HepG2 (cell line): Measurements from ENCODE around the gene GSTM1. TPM values are rescaled to one million over a fixed set of nuclear protein-coding genes. Genes with fewer than 3 reads are reported as not detected.

ENCODE experiments used
- ATAC-seq: fragments of 200-7000 bp; cut with Tn5 transposase; 3 replicates; pipeline ENCODE4 v1.9.1; 2020; ENCODE audit warnings: mild to moderate bottlenecking, moderate library complexity
- BruUV-seq: library from RNA; stranded (reverse); fragments of 400-500 nt; replicated peaks from 2 replicates; lab custom pipeline; 2021; lab: Mats Ljungman, UMichigan
- CTCF ChIA-PET: fragments of 300-600 bp; formaldehyde crosslinking; extraction: SDS; loops from one replicate; lab custom pipeline; 2021; ENCODE audit warnings: low total read pairs, inconsistent platforms, low intra/inter-chr PET ratio; lab: Yijun Ruan, JAX
- POLR2A ChIA-PET: fragments of 350-600 bp; sonication (Branson Sonifier 250); formaldehyde crosslinking; loops from one replicate; lab custom pipeline; 2020; ENCODE audit warnings: antibody characterized with exemption, inconsistent platforms; lab: Yijun Ruan, JAX
- DNase-seq: peaks from one replicate; pipeline ENCODE4 v3.0.0-alpha.2; 2015; ENCODE audit warnings: low spot score
- FAIRE-seq: peaks from 3 replicates; lab custom pipeline; 2011; peaks lifted over from hg19 to GRCh38; lab: Jason Lieb, UNC
- H2AFZ ChIP-seq: one replicate; pipeline ENCODE4 v1.6.1; 2011; ENCODE audit warnings: low read length, inconsistent platforms
- H3K27ac ChIP-seq: fragments of 300-600 bp; 3 replicates; pipeline ENCODE4 v1.8.0; 2011; ENCODE audit warnings: mixed run types, mild to moderate bottlenecking, mixed read lengths, low read length, inconsistent platforms; ENCODE audit not compliant: insufficient read depth; ENCODE audit errors: extremely low read length
- H3K27me3 ChIP-seq, 2 experiments: fragments of 200-600 bp in 1 of 2; 2 replicates in 1 of 2; 3 replicates in 1 of 2; pipeline versions ENCODE4 v1.6.0 to v1.8.0; 2011; ENCODE audit warnings: low read length in 2 of 2, mild to moderate bottlenecking in 2 of 2, moderate library complexity in 2 of 2, inconsistent platforms in 1 of 2; ENCODE audit not compliant: insufficient read depth in 2 of 2, control insufficient read depth in 1 of 2
- H3K36me3 ChIP-seq, 2 experiments: fragments of 200-600 bp in 1 of 2; replicated peaks in 1 of 2; 2 replicates in 1 of 2; 3 replicates in 1 of 2; pipeline versions ENCODE4 v1.5.1 to v1.8.0; 2011; ENCODE audit warnings: low read length in 2 of 2, inconsistent platforms in 1 of 2; ENCODE audit not compliant: insufficient read depth in 2 of 2, control insufficient read depth in 1 of 2
- H3K4me1 ChIP-seq: 2 replicates; pipeline ENCODE4 v1.5.1; 2012; ENCODE audit warnings: low read length, inconsistent platforms; ENCODE audit not compliant: insufficient read depth
- H3K4me2 ChIP-seq: 2 replicates; pipeline ENCODE4 v1.6.0; 2011; ENCODE audit warnings: low read depth, low read length, inconsistent platforms
- H3K4me3 ChIP-seq, 3 experiments: fragments of 200-600 bp in 1 of 3; sonication (generic), shearing (Covaris generic) in 1 of 3; replicated peaks in 1 of 3; 2 replicates each; pipeline ENCODE4 v1.5.1; 2011 to 2016; ENCODE audit warnings: low read length in 3 of 3, inconsistent platforms in 2 of 3, low read depth in 2 of 3, mild to moderate bottlenecking in 2 of 3, control low read depth in 1 of 3, mixed read lengths in 1 of 3; ENCODE audit not compliant: insufficient read depth in 1 of 3
- H3K79me2 ChIP-seq: one replicate; pipeline ENCODE4 v1.6.1; 2011; ENCODE audit warnings: low read length, inconsistent platforms; ENCODE audit not compliant: insufficient read depth
- H3K9ac ChIP-seq: 2 replicates; pipeline ENCODE4 v1.6.0; 2011; ENCODE audit warnings: mild to moderate bottlenecking, low read depth, low read length, inconsistent platforms; ENCODE audit not compliant: insufficient read depth
- H3K9me3 ChIP-seq: 2 replicates; pipeline ENCODE4 v1.5.1; 2012; ENCODE audit warnings: mild to moderate bottlenecking, low read length
- H4K20me1 ChIP-seq: 2 replicates; pipeline ENCODE4 v1.6.0; 2011; ENCODE audit warnings: inconsistent platforms, mild to moderate bottlenecking, low read length, moderate library complexity; ENCODE audit not compliant: insufficient read depth
- AKNA ChIP-seq: sonication (generic); formaldehyde crosslinking; IDR thresholded peaks from 2 replicates; pipeline ENCODE4 v1.4.0; 2020; ENCODE audit warnings: missing genetic modification reagents, borderline replicate concordance
- CENPX ChIP-seq: sonication (generic); formaldehyde crosslinking; IDR thresholded peaks from 2 replicates; pipeline ENCODE4 v1.9.0; 2021; ENCODE audit warnings: mild to moderate bottlenecking, missing genetic modification reagents, moderate library complexity
- HMG20B ChIP-seq: conservative IDR thresholded peaks from 2 replicates; pipeline ENCODE4 v1.6.1; 2016; ENCODE audit warnings: missing genetic modification reagents, missing compliant biosample characterization
- IRX3 ChIP-seq: sonication (generic); formaldehyde crosslinking; IDR thresholded peaks from 2 replicates; pipeline ENCODE4 v1.8.1; 2023; ENCODE audit warnings: mild to moderate bottlenecking, low read depth, missing genetic modification reagents, borderline replicate concordance
- KDM5B ChIP-seq: sonication (generic); formaldehyde crosslinking; IDR thresholded peaks from 2 replicates; pipeline ENCODE4 v1.4.0; 2020; ENCODE audit warnings: missing genetic modification reagents, mild to moderate bottlenecking, borderline replicate concordance
- PAF1 ChIP-seq: IDR thresholded peaks from 2 replicates; pipeline ENCODE4 v1.6.1; 2016; ENCODE audit warnings: missing genetic modification reagents, missing compliant biosample characterization
- SMAD9 ChIP-seq: sonication (generic); formaldehyde crosslinking; IDR thresholded peaks from 2 replicates; pipeline ENCODE4 v1.5.1; 2020; ENCODE audit warnings: mild to moderate bottlenecking, missing genetic modification reagents
- SNAPC2 ChIP-seq: sonication (generic); formaldehyde crosslinking; IDR thresholded peaks from 2 replicates; pipeline ENCODE4 v1.8.1; 2022; ENCODE audit warnings: mild to moderate bottlenecking, missing genetic modification reagents
- UBTF ChIP-seq: sonication (generic); formaldehyde crosslinking; IDR thresholded peaks from 2 replicates; pipeline ENCODE4 v1.4.0; 2020; ENCODE audit warnings: mild to moderate bottlenecking, missing genetic modification reagents
- YEATS2 ChIP-seq: sonication (generic); formaldehyde crosslinking; IDR thresholded peaks from 2 replicates; pipeline ENCODE4 v1.4.0; 2020; ENCODE audit warnings: missing genetic modification reagents, borderline replicate concordance
- ZNF564 ChIP-seq: sonication (generic); formaldehyde crosslinking; IDR thresholded peaks from 2 replicates; pipeline ENCODE4 v1.8.1; 2023; ENCODE audit warnings: mild to moderate bottlenecking, missing genetic modification reagents
- ZNF687 ChIP-seq: sonication (generic); formaldehyde crosslinking; IDR thresholded peaks from 2 replicates; pipeline ENCODE4 v1.5.1; 2020; ENCODE audit warnings: mild to moderate bottlenecking, missing genetic modification reagents, moderate library complexity
- WGBS: methylation state at CpG from one replicate; pipeline ENCODE4 v1.1.6; 2017; ENCODE audit warnings: low lambda C conversion rate; 5-methylcytosine and 5-hydroxymethylcytosine counted together
- in situ Hi-C: cut with HindIII; loops from 2 replicates; pipeline ENCODE4 v1.10.0; 2017; ENCODE audit warnings: low pct_unique_long_range_greater_than_20kb; ENCODE audit not compliant: extremely low pct_ligation_motif_present
- intact Hi-C: fragments of 100-400 bp; cut with micrococcal nuclease; formaldehyde crosslinking; loops from one replicate; pipeline ENCODE4 v1.10.0; 2022; ENCODE audit not compliant: unreplicated experiment
- polyA plus RNA-seq, 8 experiments: library from polyadenylated mRNA; depleted of rRNA in 3 of 8; stranded (reverse) in 7 of 8; unstranded in 1 of 8; fragments of >200 nt; fragmentation: Illumina TruSeq in 4 of 8; extraction: Trizol in 4 of 8; gene quantifications; 2 replicates each; pipeline versions ENCODE4 v1.2.1 to v1.2.3, GENCODE V29; 2011 to 2016; ENCODE audit warnings: low read depth in 4 of 8, missing spikeins in 1 of 8, mixed read lengths in 1 of 8; ENCODE audit not compliant: insufficient read depth in 1 of 8
- total RNA-seq, 5 experiments: library from RNA; depleted of rRNA; stranded (reverse); fragments of >200 nt; fragmentation: Illumina TruSeq; extraction: Trizol; gene quantifications; 2 replicates each; pipeline ENCODE4 v1.2.3, GENCODE V29; 2016; ENCODE audit warnings: low read depth in 1 of 5

GSTM1 gene
- total and polyA plus RNA-seq, 2 of the 13 experiments (the other 11 are each of a cell fraction or from before 2014, with no cell fraction given): 0.42 TPM; not detected in 1

GRCh38 chr1:109668123-109668775 lies 19.4 kb upstream of the GSTM1 start:
- POLR2A ChIA-PET: interaction anchor here (1.1 to 1.8 kb wide), 2 partner anchors 12 to 28 kb away, joined by 3 to 10 read pairs; partner anchors contain the start of gene GSTM4
- H3K9me3 ChIP-seq: no peaks in the 10 kb centered on the region
- ATAC-seq: peak; percentile 33
- BruUV-seq: no TSS peak
- DNase-seq: no peak
- no peaks in the 10 kb centered on the region for H3K36me3 ChIP-seq
- intact Hi-C loops (no loop called here), in situ Hi-C loops (loop anchor here (10.0 kb wide), 1 partner anchor 47 kb away; the partner anchor contains the start of gene GSTM5)
- no peaks in the 10 kb centered on the region for H3K27me3 ChIP-seq
- TF ChIP-seq ZNF564 (CRISPR knock-in tag): no peak
- TF ChIP-seq AKNA (CRISPR knock-in tag): no peak
- no peak for TF ChIP-seq PAF1 (CRISPR knock-in tag)
- TF ChIP-seq SNAPC2 (CRISPR knock-in tag): no peak
- TF ChIP-seq YEATS2 (CRISPR knock-in tag): no peak
- no peak for TF ChIP-seq HMG20B (CRISPR knock-in tag)
- TF ChIP-seq UBTF (CRISPR knock-in tag): 0 out of 2 replicates have a peak, but pooled peaks have one; percentile 9
- TF ChIP-seq SMAD9: no peak
- TF ChIP-seq CENPX: no peak
- TF ChIP-seq KDM5B (CRISPR knock-in tag): 0 out of 2 replicates have a peak, but pooled peaks have one; percentile 4
- no peak for TF ChIP-seq IRX3 (CRISPR knock-in tag)
- peak; percentile 30; the same call in 1 of the 2 replicates for TF ChIP-seq ZNF687 (CRISPR knock-in tag)
- H3K4me1 ChIP-seq: peaks cover 13% of the 10 kb centered on the region
- peak overlapping the region; percentile 5; the same call in 1 of the 2 replicates for H3K9ac ChIP-seq
- WGBS: 21% methylated on average over 6 of the region's 26 CpGs
- CTCF ChIA-PET: no interaction called here
- H3K4me2 ChIP-seq: peak overlapping the region; percentile 80
- H3K79me2 ChIP-seq: no peaks in the 10 kb centered on the region
- H3K4me3 ChIP-seq: peak overlapping the region; percentile 56 to 70 (median 58); a peak in 5 of 6 replicates
- FAIRE-seq: no peak
- no peaks in the 10 kb centered on the region for H4K20me1 ChIP-seq
- H3K27ac ChIP-seq: no peak overlapping the region
- H2AFZ ChIP-seq: no peak overlapping the region
